ENCODE measurements around the gene DTD1.

Gene DTD1

DNA sequence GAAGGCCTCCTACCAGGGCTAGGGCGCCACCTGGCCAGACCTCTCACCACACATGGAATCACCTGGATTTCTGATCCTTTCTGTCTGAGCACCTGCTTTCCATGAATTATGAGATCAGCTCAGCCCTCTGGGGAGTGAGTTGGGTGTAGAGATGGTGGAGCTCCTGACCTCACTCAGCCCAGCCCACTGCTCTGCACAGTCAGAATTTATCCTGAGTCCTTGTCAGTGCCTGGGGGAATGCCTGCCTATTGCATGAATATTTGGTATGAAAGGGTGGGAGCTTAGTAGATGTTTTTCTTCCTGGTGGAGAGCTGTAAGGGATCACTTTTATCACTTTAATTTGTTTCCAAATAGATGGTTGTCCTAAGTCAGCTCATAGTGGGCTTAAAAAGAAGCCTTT lies 47.5 kb downstream of the DTD1 start:
- TF ChIP-seq, protein P1, sequence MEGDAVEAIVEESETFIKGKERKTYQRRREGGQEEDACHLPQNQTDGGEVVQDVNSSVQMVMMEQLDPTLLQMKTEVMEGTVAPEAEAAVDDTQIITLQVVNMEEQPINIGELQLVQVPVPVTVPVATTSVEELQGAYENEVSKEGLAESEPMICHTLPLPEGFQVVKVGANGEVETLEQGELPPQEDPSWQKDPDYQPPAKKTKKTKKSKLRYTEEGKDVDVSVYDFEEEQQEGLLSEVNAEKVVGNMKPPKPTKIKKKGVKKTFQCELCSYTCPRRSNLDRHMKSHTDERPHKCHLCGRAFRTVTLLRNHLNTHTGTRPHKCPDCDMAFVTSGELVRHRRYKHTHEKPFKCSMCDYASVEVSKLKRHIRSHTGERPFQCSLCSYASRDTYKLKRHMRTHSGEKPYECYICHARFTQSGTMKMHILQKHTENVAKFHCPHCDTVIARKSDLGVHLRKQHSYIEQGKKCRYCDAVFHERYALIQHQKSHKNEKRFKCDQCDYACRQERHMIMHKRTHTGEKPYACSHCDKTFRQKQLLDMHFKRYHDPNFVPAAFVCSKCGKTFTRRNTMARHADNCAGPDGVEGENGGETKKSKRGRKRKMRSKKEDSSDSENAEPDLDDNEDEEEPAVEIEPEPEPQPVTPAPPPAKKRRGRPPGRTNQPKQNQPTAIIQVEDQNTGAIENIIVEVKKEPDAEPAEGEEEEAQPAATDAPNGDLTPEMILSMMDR (IDR thresholded peaks at IDR 0.05; ENCODE audit: low read depth, low read length, missing control alignments), result no peak
- no peak overlapping the region for H3K4me3 ChIP-seq (replicated peaks; ENCODE audit: low read depth, low read length)
- DNase-seq (ENCODE audit: extremely low read depth, low read depth), result no peak

DNA sequence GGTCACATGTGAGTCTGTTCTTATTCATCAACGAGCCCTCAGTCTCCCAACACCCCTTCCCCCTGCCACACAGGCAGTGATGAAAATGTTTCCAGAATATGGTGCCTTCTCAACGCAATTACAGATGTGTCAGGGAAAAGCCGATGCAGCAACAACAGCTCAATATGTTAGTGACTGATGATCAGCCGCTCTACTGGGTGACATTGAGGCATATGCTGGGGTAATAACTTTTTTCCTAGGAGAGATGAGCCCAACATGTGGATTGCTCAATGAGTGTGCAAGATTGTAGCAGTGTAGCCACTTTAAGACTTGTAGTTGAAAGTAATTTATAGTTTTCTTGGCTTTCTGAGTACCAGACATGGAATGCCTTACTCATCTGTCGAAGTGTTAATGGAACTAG lies 49.4 kb downstream of the DTD1 start:
- no peak for DNase-seq (ENCODE audit: extremely low read depth, low read depth)
- TF ChIP-seq, protein P1 (IDR thresholded peaks at IDR 0.05; ENCODE audit: low read depth, low read length, missing control alignments), result no peak
- H3K4me3 ChIP-seq (replicated peaks; ENCODE audit: low read depth, low read length), result no peak overlapping the region

DNA sequence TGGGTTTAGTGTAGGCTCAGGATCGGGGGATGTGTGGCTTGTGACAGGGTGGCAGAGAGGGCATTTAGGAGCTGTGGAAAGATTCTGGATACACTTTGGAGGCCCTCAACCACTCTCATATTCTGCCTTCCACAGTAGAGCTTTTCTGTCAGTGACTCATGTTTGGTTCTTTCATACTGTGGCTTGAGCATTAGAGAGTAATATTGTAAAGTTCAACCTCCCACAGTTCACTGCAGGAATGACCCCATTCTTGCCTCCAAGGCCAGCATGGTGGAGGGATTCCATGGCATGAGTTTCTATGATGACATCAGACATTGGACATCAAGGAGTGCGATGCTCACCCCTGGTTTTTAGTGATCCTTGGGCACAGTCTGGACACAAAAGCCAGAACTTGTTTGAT lies 50.9 kb downstream of the DTD1 start:
- TF ChIP-seq, protein P1 (IDR thresholded peaks at IDR 0.05; ENCODE audit: low read depth, low read length, missing control alignments), result no peak
- no peak overlapping the region for H3K4me3 ChIP-seq (replicated peaks; ENCODE audit: low read depth, low read length)
- DNase-seq (ENCODE audit: extremely low read depth, low read depth), result no peak

DNA sequence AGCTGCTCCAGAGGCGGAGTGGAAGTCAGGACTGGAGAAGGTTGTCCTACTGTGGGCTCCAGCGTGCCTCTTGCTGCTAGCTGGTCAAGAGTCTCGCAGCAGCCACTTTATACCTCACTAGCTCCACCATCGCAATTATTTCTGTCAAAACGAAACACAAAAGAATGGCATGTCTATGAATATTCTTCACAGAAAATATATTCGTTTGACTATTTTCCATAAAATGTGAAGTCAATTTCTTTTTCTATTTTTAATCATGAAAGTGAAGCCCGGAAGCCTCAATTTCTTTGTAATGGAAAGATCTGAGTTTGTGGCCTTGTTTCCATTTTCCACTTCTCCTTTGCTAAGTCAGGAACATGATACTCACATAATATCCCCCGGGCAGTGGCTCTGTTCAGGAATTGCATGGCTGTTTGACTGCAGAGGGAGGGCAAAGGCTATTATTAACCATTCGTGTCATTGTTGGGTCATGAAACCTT lies 51.7 kb downstream of the DTD1 start:
- TF ChIP-seq, protein P1 (IDR thresholded peaks at IDR 0.05; ENCODE audit: low read depth, low read length, missing control alignments), result no peak
- H3K4me3 ChIP-seq (replicated peaks; ENCODE audit: low read depth, low read length), result no peak overlapping the region
- DNase-seq (ENCODE audit: extremely low read depth, low read depth), result no peak

DNA sequence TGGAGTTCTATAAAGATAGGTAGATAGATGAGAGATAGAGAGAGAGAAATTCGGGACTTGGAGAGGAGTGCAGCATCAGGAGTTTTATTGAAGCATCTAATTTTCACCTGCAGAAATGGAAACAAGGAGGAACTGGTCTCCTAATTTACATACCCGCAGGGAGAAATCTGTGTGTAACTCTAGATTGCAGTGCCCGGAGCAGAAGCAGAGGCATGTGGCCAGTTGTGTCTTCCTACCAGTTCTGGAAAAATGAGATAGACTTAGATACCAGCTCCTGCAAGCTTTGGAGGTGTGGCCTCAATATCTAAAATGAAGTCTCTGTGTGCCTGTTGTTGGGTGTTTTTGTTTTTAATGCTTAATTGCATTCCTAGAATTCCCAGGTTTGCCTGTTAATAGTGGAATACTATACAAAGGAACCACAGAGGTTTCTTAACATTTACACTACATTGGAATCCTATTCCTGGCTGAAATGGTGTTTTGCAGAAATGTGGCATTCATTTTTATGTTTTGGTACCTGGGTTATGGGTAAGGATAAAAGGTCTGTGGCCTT lies 57.4 kb downstream of the DTD1 start:
- TF ChIP-seq, protein P1 (IDR thresholded peaks at IDR 0.05; ENCODE audit: low read depth, low read length, missing control alignments), result no peak
- no peak overlapping the region for H3K4me3 ChIP-seq (replicated peaks; ENCODE audit: low read depth, low read length)
- no peak for DNase-seq (ENCODE audit: extremely low read depth, low read depth)

DNA sequence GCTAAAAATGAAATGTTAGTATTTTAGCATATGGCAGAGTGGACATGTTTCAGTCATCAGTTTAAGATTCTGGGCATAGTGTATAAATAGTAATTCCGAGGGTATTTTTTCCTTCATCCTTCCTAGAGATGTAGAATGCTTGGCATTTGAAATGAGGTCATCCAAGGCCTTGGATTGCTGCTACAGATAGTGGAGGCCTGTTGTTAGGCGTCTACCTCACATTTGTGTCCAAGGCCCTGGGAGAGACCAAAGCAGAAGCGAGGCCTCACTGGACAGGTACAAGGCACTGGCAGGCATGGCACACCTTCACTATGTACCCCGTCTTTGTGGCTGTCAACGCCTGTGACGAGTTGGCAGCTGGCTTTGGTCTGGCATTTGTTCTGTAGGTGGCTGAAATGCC lies 58.0 kb downstream of the DTD1 start:
- no peak for DNase-seq (ENCODE audit: extremely low read depth, low read depth)
- no peak overlapping the region for H3K4me3 ChIP-seq (replicated peaks; ENCODE audit: low read depth, low read length)
- TF ChIP-seq, protein P1 (IDR thresholded peaks at IDR 0.05; ENCODE audit: low read depth, low read length, missing control alignments), result no peak

DNA sequence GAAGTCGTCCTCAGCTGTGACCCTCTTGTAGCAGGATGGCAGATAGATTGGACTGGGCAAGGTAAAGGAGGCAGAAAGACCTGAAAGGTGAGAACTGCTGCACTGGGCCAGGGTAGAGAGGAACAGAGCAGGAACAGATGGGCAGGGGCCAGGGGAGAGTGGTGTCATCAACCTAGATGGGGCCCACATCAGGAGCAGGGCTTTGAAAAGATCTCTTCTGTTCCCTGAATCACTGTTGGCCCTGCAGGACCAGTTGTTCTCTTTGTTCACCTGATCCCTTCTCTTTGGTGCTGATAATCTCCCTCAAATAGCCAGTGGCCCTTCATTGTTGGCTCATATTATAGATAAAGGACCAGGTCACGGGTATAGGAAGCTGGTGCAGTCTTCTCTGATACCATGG lies 59.9 kb downstream of the DTD1 start:
- no peak overlapping the region for H3K4me3 ChIP-seq (replicated peaks; ENCODE audit: low read depth, low read length)
- no peak for DNase-seq (ENCODE audit: extremely low read depth, low read depth)
- TF ChIP-seq, protein P1 (IDR thresholded peaks at IDR 0.05; ENCODE audit: low read depth, low read length, missing control alignments), result no peak
